Stimulated activated CD4-positive, alpha-beta T cell treated with anti-CD3 and anti-CD28 coated beads, Interleukin-4, amount 100 ng/mL, for 4 hours (primary cell): ENCODE data around the gene OR10C1.

ENCODE experiments used
- DNase-seq, 2 experiments: peaks; one replicate each; pipeline ENCODE4 v3.0.0-alpha.2; 2020

OR10C1 gene

GRCh38 chr6:29479560-29479959 is 40.5 kb downstream of the OR10C1 start:
- no peak for DNase-seq

GRCh38 chr6:29483186-29483585 is 44.1 kb downstream of the OR10C1 start:
- no peak for DNase-seq

GRCh38 chr6:29483735-29484134 is 44.6 kb downstream of the OR10C1 start:
- DNase-seq, result no peak

- DNase-seq, result no peak
These were observed 47.5 kb downstream of the OR10C1 start for GRCh38 chr6:29486577-29486976.

GRCh38 chr6:29487131-29487530 is 48.0 kb downstream of the OR10C1 start:
- no peak for DNase-seq

GRCh38 chr6:29487660-29488059 is 48.6 kb downstream of the OR10C1 start, which contains the start of gene MAS1L:
MAS1L (minus strand) TSS chr6:29487956; CDS start chr6:29487902, 54 bp downstream.
- no peak for DNase-seq

GRCh38 chr6:29488874-29489273 is 49.8 kb downstream of the OR10C1 start:
- DNase-seq, result no peak

- DNase-seq, result no peak
These were observed 50.2 kb downstream of the OR10C1 start for GRCh38 chr6:29489286-29489685.

- DNase-seq, result no peak
These were observed 50.9 kb downstream of the OR10C1 start for GRCh38 chr6:29490055-29490454.

- DNase-seq, result no peak
These were observed 51.4 kb downstream of the OR10C1 start for GRCh38 chr6:29490552-29490951.
